Fibroblast of upper back skin (primary cell): ENCODE data around the gene SLC26A11.
"Not testable (repeated sequence)": the region's sequence is repeated elsewhere in the genome, so short reads cannot be mapped to it uniquely, and the experiment has no call there.

Experiments
- DNase-seq: peaks from one replicate; pipeline ENCODE4 v3.0.0-alpha.2; 2013

SLC26A11 gene

GRCh38 chr17:80245566-80246265 lies 25.5 kb downstream of the SLC26A11 start:
- DNase-seq, result no peak

DNA sequence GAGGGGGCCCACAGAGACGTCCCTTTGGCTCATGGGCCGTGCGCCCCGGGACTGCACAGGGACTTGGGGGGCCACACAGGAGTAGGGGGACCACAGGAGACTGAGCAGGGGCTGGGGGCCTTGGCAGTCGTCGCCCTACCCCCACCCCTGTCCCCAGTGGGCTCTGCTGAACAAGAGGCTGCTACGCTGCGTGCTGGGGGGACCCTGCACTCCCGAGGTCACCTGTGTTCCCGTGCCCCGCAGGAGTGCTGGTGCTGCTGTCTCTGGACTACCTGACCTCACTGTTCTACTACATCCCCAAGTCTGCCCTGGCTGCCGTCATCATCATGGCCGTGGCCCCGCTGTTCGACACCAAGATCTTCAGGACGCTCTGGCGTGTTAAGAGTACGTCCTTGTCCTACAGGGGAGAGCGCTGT lies 26.0 kb downstream of the SLC26A11 start:
- no peak for DNase-seq

- DNase-seq, result no peak
These were observed 26.5 kb downstream of the SLC26A11 start for GRCh38 chr17:80246726-80247125.

- DNase-seq, result no peak
These were observed 27.3 kb downstream of the SLC26A11 start for GRCh38 chr17:80247561-80247960.

DNA sequence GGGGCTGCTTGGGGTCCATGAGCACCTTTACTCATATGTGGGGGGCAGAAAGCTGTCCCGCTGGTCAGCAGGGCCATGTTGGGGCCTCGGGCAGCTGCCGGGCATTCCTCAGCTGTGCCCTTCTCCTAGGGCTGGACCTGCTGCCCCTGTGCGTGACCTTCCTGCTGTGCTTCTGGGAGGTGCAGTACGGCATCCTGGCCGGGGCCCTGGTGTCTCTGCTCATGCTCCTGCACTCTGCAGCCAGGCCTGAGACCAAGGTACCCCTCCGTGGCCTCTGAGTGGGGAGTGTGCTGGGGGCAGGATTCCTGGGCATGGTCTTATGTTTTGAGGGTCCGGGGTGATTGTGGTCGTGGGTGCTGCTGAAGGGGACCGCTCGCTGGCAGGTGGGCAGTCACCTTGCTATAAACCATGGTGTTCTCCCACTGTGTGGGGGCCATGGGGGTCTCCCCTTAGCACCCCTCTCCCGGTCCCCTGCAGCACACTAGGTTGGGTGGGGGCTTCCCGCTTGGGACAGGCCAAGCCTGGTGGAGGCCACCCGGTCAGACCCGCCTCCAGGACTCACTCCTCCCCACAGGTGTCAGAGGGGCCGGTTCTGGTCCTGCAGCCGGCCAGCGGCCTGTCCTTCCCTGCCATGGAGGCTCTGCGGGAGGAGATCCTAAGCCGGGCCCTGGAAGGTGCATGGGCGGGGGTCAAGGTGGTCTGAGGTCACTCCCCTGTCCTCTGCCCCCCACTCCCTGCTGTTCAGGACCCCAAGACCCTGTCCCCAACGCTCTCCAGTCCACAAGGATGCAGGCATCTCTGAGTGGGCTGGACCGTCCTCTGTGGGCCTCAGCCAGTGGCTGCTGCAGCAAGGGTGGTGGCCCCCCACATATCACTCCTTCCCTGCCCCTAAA lies 28.0 kb downstream of the SLC26A11 start:
- no peak for DNase-seq

- DNase-seq, result no peak
These were observed 28.9 kb downstream of the SLC26A11 start for GRCh38 chr17:80248894-80249710.

GRCh38 chr17:80251966-80252365 lies 31.7 kb downstream of the SLC26A11 start:
- no peak for DNase-seq

DNA sequence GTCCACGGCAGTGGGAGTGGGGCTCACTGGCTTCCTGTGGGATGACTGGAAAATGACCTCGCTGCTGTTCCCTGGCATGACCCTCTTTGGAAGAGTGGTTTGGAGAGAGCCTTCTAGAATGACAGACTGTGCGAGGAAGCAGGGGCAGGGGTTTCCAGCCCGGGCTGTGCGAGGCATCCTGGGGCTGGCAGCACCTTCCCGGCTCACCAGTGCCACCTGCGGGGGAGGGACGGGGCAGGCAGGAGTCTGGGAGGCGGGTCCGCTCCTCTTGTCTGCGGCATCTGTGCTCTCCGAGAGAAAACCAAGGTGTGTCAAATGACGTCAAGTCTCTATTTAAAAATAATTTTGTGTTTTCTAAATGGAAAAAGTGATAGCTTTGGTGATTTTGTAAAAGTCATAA lies 32.6 kb downstream of the SLC26A11 start:
- DNase-seq, result peak; percentile 17

DNA sequence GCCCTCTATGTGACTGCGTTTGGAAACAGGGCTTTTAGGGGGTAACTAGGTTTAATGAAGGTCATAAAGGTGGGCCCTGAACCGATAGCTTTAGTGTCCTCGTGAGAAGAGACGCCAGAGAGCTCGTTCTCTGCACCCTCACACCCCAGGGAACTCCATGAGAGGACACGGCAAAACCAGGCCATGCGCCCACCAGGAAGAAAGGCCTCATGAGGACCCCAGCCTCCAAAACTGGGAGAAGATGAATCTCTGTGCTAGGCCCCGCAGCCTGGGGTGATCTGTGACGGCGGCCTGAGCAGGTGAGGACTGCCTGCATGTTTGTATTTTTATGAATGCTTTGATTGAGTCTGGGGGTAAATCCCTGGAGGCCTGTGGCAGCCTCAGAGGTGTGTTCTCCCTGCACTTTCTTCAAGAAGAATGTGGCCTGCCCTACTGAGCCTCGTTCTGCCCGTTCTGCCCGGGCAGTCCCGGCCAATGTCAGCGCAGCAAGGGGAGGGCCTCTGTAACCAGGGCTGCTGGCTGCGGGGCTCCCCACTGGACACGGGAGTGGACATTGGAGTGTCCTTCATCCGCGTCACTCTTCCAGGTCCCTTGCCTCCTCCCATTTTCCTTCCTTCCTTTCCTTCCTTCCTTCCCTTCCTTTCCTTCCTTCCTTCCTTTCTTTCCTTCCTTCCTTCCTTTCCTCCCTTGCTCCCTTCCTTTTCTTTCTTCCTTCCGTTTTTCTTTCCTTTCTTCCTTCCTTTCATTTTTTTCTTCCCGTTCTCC lies 33.6 kb downstream of the SLC26A11 start:
- DNase-seq, result no peak

DNA sequence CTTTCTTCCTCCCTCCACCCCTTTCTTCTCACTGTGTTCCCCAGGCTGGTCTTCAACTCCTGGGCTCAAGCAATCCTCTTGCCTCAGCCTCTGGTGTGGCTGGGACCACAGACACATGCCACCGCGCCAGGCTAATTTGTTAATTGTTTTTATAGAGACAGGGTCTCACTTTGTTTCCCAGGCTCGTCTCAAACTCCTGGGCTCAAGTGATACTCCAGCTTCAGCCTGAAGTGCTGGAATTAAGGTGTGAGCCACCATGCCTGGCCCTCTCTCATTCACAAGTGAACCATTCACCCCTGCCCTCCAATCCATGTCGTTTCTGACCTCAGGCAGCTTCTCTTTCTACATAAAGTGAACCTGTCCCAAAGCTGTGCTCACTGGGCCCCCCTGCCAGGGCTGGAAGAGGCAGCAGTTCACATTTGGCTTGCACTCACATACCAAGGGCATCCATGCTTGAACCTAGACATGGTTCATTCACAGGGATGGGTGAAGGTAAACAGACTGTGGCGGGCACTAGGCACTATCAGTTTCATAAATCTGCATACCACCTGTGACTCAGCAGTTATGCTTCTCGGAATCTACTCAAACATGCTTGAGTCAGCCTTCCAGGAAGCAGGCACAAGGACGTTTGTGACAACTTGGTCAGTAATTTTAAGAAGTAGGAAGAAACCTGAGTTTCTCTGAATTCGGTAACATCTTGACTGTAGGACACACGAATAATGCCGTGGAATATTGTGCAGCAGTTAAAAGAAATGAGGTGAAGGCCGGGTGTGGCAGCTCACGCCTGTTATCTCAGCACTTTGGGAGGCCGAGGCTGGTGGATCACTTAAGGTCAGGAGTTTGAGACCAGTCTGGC lies 34.4 kb downstream of the SLC26A11 start:
- DNase-seq, result peak; percentile 91

DNA sequence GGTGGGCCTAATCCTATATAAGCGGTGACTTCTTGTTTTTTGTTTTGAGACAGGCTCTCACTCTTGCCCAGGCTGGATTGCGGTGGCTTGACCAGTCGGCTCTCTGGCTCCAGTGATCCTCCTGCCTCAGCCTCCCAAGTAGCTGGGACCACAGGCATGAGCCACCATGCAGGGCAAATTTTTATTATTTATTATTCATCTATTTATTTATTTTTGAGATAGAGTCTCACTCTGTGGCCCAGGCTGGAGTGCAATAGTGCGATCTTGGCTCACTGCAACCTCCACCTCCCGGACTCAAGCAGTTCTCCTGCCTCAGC lies 35.8 kb downstream of the SLC26A11 start:
- DNase-seq, result no peak

- DNase-seq, result no peak
These were observed 37.5 kb downstream of the SLC26A11 start for GRCh38 chr17:80257716-80258213.

DNA sequence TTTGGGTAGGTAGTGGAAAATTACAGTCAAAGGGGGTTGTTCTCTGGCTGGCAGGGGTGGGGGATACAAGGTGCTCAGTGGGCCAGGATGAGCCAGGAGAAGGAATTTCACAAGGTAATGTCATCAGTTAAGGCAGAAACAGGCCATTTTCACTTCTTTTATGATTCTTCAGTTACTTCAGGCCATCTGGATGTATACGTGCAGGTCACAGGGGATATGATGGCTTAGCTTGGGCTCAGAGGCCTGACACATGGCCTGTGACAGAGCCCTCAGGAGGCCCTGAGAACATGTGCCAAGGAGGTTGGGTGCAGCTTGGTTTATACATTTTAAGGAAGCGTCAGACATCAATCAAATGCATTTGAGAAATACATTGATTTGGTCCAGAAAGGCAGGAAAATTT lies 38.1 kb downstream of the SLC26A11 start:
- not testable (repeated sequence) for DNase-seq

DNA sequence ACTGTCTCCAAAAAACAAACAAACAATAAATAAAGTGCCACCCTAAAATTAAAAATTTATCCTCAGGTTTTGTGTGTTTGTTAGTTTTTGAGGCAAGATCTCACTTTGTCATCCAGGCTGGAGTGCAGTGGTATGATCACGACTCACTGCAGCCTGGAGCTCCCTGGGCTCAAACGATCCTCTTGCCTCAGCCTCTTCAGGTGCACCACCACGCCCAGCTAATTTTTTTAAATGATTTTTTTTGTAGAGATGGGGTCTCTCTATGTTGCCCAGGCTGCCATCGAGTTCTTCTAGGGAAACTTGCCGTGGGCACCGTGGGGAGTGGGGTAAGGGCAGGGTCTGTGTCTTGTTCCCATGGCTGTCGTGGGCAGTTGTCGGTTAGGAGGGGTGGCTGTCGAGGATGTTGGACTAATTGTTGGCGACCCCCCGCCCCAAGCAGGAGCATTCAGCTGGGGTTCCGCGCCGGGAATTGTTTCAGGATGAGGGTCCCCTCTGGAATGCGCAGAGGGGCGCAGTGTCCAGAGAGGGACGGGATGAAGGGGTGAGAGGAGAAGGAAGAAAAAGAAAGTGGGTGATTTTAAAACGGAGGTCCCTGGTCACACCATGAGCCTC lies 39.3 kb downstream of the SLC26A11 start:
- no peak for DNase-seq

- DNase-seq, result peak; percentile 62
These were observed 39.9 kb downstream of the SLC26A11 start for GRCh38 chr17:80260069-80260535.

DNA sequence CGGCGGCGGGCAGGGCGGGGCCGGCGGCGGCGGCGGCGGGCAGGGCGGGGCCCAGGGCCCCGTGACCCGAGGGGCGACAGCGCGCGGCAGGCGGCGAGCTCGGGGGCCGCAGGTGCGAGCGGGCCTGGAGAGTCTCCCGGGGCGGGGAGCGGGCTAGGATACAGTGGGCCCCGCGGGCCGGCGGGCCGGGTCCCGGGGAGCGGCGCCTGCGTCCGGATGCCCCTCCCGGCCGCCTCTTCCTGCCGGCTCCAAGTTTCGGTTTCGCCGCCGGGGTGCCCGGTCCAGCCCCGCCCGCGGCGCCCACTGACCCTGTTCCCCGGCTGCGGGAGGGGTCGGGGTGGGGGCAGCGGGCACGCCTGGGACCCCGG lies 40.5 kb downstream of the SLC26A11 start, which contains the start of gene RNF213:
Gene RNF213 (plus strand): TSS at position 62 of the 368 bp plus-strand sequence. CDS start 2,830 bp downstream, outside the sequence.
- peak; percentile 14 for DNase-seq

- DNase-seq, result peak; percentile 53
These were observed 41.1 kb downstream of the SLC26A11 start for GRCh38 chr17:80261159-80261894.

GRCh38 chr17:80261895-80262279 lies 41.7 kb downstream of the SLC26A11 start:
- no peak for DNase-seq

DNA sequence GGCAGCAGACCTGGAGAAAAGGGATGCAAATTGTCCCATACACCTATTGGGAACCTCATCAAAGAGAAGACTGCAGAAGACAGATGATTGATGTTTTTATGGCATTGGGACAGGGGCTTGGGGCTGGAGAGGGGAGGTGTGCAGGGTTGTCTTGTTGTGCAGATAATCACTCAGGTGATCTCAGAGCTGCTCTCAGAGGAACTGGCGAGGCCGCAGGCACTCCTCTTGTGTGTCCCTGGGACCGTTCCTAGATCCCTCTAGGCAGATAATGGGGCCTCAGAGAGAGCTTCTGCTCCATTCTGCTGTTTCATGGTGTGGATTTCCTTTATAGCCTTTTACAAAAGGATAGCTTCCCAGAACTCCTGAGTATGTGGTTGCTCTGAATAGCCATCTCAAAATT lies 42.1 kb downstream of the SLC26A11 start:
- no peak for DNase-seq

- DNase-seq, result no peak
These were observed 42.6 kb downstream of the SLC26A11 start for GRCh38 chr17:80262775-80263244.
